Tibial nerve (tissue), 4 donors: ENCODE data around the gene ZSCAN12.

Experiments
- EP300 ChIP-seq, 2 donors: sonication (generic); formaldehyde crosslinking; IDR thresholded peaks; one replicate each; pipeline ENCODE4 v1.6.1; 2017; ENCODE audit warnings: antibody characterized with exemption in 2 of 2, mild to moderate bottlenecking in 1 of 2
- POLR2A ChIP-seq, 2 donors: fragments of 450-650 bp; IDR thresholded peaks; one replicate each; pipeline ENCODE4 v1.6.1; 2017; ENCODE audit warnings: antibody characterized with exemption in 2 of 2, mild to moderate bottlenecking in 2 of 2, moderate library complexity in 2 of 2
- TF ChIP-seq, protein P1 (sequence below), 5 experiments: fragments of 200-600 bp in 3 of 5; fragments of 450-650 bp in 2 of 5; sonication (generic) in 3 of 5; IDR thresholded peaks; one replicate each; pipeline ENCODE4 v1.5.1; 2016 to 2019; ENCODE audit warnings: antibody characterized with exemption in 5 of 5, mild to moderate bottlenecking in 3 of 5, moderate library complexity in 2 of 5

DNA sequence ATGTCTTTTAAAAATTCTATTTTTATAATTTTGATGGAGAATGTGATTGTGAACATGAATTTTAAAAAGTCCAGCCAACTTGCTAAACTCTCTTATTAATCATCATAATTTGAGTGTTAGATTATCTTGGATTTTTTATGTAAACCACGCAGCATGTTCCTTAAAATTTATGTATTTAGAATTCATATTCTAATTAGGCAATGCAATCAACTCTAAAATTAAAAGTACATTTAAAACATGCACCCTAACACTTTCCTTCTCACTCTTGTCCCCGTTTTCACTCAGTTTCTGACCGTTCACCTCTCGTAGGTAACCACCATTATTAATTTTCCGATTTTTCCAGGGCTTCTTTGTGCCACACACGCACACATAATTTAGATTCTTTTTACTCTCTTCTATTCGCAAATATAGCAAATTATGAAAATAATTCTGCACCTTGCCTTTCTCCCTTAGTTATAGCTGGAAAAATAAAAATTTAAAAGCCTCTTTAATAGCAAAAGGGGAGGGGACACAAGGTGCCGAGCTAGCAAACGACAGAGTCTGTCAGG lies 50.1 kb downstream of the ZSCAN12 start:
- TF ChIP-seq POLR2A (IDR thresholded peaks at IDR 0.05) (no peak), EP300 (IDR thresholded peaks at IDR 0.05) (no peak)
- TF ChIP-seq, protein P1, sequence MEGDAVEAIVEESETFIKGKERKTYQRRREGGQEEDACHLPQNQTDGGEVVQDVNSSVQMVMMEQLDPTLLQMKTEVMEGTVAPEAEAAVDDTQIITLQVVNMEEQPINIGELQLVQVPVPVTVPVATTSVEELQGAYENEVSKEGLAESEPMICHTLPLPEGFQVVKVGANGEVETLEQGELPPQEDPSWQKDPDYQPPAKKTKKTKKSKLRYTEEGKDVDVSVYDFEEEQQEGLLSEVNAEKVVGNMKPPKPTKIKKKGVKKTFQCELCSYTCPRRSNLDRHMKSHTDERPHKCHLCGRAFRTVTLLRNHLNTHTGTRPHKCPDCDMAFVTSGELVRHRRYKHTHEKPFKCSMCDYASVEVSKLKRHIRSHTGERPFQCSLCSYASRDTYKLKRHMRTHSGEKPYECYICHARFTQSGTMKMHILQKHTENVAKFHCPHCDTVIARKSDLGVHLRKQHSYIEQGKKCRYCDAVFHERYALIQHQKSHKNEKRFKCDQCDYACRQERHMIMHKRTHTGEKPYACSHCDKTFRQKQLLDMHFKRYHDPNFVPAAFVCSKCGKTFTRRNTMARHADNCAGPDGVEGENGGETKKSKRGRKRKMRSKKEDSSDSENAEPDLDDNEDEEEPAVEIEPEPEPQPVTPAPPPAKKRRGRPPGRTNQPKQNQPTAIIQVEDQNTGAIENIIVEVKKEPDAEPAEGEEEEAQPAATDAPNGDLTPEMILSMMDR (IDR thresholded peaks at IDR 0.05): no peak
